Frontal cortex (tissue), 4 donors: ENCODE data around the gene CFAP69. TPM values are rescaled to one million over a fixed set of nuclear protein-coding genes. Genes with fewer than 3 reads are reported as not detected.
"Not testable (repeated sequence)": the region's sequence is repeated elsewhere in the genome, so short reads cannot be mapped to it uniquely, and the experiment has no call there.

Source experiments
- DNase-seq, 2 donors: peaks; one replicate each; pipeline ENCODE4 v3.0.0; 2012; ENCODE audit warnings: low spot score in 2 of 2
- FAIRE-seq: peaks from 2 replicates; lab custom pipeline; 2012; peaks lifted over from hg19 to GRCh38; lab: Jason Lieb, UNC
- total RNA-seq: library from RNA; depleted of rRNA; stranded (reverse); fragments of >200 nt; gene quantifications from one replicate; pipeline ENCODE4 v1.2.3, GENCODE V29; 2014
- donor health status: control.
- donor health status: control.
- donor health status: control.

The CFAP69 gene
- total RNA-seq, 1 donor from 2014 or later = 3.3 TPM

DNA sequence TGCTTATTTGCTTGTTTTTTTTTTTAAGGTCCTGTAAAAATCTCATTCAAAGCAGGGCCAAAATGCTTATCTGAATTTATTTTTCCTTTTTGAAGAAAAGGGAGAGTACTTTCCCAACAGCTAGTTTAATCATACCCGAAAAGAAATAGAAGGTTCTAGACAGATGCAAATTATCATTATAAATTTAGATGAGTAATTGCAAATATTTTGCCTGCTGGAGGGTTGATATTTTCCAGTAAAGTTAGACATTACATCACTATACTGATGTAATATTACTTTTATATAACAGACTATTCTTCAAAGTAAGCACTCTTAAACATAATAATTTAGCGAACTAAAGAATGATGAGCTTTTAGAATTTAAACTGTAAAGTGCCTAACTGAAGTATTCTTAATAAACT, 14.1 kb upstream of the CFAP69 start:
- FAIRE-seq (no peak), DNase-seq (no peak)

DNA sequence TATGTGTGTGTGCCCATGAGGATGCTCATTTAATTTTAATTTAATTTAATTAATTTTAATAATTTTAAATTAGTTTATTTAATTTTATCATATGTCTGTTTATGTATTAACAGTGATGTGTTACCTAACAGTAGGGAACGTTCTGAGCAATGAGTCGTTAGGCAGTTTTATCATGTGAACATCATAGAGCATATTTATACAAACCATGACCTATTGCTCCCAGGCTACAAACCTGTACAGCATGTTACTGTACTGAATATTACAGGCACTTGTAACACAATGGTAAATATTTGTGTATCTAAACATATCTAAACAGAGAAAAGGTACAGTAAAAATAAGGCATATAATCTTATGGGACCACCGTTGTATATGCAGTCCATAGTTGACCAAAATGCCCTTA, 13.7 kb upstream of the CFAP69 start:
- no peak for FAIRE-seq
- DNase-seq = no peak

DNA sequence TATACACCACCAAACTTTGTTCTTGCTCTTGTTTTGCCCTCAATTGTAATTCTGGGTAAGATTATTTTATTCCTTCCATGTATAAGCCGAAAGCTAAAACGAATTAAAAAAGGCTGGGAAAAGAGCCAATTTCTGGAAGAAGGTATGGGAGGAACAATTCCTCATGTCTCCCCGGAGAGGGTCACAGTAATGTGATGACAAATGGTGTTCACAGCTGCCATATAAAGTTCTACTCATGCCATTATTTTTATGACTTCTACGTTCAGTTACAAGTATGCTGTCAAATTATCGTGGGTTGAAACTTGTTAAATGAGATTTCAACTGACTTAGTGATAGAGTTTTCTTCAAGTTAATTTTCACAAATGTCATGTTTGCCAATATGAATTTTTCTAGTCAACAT, 12.5 kb upstream of the CFAP69 start:
- FAIRE-seq (no peak), DNase-seq (no peak)

DNA sequence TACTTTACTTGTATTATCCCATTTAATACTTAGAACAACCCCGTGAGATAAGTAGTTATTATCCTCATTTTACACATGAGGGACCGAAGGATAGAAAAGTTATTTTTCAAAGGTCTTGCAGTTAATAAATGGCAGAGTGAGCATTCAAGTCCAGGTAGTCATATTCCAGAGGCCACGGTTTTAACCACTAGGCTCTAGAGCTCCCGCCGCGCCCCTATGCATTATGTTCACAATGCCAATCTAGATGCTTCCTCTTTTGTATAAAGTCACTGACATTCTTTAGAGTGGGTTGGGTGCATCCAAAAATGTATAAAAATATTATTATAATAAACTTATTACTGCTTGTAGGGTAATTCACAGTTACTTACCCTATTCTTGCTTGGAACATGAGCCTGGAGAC, 11.4 kb upstream of the CFAP69 start:
- FAIRE-seq (no peak), DNase-seq (no peak)

DNA sequence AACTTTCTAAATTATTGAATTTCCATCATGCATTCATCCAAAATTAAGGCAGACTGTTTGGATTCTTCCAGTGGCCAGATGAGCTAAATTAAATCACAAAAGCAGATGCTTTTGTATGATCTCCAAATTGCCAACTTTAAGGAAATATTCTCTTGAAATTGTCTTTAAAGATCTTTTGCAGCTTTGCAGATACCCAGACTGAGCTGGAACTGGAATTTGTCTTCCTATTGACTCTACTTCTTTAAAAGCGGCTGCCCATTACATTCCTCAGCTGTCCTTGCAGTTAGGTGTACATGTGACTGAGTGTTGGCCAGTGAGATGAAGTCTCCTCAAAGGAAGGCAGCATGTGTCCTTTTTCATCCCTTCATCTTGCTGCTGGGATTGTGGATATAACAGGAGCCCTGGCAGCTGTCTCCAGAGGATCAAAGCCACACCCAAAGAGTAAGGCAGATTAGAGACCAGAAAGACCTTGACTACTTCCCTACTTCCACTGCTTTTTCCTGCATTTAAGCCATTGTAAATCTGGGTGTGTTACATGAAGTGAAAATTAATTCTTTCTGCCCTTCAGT, 8.2 kb upstream of the CFAP69 start:
- DNase-seq = no peak
- no peak for FAIRE-seq

DNA sequence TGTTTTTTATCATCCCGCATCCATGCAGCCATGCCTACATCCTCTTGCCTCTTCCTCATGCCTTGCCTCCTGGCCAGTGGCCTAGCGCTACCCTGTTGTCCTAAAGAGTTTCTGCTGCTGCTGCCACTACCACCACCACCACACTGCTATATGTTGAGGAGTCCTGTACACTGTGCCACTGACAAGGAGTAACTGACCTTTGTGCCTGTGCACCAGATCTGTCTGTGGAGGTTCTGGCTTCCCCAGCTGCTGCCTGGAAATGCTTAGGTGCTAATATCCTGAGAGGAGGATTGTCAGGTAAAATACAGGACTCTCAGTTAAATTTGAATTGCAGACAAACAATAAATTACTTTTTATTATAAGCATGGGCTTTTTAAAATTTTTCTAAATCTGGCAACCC, 7.0 kb upstream of the CFAP69 start:
- FAIRE-seq (no peak), DNase-seq (no peak)

DNA sequence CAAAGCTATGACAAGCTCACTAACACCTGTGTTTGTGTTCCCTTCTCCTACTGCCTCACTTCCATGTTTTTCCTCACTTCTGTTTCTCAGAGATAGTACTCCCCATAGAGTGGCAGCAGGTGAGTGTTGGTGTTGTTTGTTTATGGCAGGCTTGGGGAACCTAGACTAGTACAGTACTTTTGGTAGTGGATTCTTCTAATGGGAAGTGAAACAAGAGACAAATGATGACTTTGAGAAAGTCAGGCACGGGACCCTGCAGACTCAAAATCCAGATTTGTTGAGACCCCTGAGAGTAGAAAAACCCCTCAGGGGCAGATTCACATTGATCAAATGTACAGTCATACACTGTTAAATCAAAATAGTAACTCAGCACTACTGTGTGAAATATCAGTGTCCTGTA, 6.4 kb upstream of the CFAP69 start:
- FAIRE-seq = no peak
- no peak for DNase-seq

DNA sequence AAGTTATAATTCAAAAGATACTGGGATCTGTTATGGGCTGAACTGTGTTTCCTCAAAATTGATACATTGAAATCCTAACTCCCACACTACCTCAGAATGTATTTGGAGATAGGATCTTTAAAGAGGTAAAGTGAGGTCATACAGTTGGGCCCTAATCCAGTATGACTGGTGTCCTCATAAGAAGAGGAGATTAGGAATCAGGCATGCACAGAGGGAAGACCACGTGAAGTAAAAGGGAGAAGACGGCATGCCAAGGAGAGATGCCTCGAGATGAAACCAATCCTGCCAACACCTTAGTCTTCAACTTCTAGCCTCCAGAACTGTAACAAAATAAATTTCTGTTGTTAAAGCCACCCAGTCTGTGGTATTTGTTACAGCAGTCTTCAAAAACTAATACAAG, 5.9 kb upstream of the CFAP69 start:
- FAIRE-seq (no peak), DNase-seq (no peak)

DNA sequence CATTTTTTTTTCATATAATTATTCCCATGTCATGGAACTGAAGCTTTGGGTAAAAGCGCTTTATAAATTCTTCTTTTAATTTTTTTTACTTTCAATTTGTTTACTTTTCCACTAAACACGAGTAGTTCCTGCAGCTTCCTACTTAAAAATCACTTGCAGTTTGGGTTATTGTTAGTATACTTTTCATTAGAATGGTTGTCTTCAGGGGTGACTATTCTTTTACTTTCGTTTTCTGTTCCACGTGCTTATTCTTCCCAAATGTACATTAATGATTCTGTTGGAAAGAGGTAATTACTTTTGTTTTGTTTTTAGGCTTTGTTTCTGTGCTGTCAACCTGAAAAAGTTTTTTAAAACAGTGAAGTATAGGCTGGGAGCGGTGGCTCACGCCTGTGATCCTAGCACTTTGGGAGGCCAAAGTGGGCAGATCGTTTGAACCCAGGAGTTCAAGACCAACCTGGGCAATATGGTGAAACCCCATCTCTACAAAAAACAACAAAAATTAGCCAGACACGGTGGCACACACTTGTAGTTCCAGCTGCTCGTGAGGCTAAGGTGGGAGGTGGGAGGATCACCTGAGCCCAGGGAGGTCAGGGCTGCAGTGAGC, 5.2 kb upstream of the CFAP69 start:
- no peak for DNase-seq
- no peak for FAIRE-seq

DNA sequence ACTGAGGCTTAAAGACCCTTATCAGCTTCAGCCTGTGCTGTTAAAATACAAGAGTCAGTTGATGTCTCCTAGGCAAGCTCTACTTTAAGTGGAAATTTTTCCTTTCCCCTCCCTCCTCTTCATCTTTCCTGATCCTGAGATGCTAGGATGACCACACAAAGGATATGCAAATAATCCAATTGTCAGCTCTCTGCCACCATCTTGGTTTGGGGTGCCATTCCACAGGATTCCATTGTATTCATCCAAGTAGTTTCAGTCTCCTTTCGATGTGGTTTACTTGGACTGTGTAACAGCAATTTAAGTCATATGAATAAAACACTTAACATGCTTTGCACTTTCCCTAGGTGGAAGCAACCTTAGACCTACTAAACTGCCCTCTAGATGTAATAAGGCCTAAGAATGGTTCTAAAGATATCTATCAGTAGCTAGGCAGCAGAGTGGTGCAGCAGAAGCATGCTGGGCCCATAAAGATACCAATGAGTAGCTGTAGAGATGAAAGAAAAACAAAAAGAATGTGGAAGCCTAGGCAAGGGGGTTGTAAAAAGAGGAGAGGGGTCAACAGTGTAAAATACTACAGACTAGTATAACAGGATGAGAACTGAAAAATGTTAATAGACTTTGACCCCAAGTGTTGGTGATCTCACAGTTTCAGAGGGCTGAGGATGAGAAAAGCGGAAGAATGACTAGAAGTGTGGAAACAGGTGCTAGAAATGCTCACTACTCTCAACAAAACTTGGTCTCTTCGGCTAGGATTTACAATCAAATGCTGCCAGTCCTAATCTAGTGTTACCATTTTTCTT, 2.4 kb upstream of the CFAP69 start:
- DNase-seq (no peak), FAIRE-seq (no peak)

DNA sequence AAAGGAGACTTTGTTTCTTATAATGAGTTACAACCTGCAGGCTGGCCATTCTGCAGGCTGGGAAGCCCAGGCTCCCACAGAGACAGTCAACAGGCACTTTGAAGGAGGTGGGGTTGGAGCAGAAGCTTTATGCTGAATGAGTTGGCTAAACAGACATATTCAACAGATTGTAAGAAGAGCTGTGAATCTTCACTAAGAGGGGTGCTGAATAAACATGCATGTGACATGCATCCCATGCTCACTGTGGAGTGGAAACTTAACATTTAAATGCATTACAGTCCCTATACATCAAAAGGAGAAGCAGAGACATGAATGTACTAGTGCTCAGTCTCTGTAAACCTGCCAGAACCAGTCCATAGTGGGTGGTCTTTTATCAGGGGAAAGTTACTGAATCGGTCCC, 1.4 kb upstream of the CFAP69 start:
- DNase-seq = no peak
- no peak for FAIRE-seq

DNA sequence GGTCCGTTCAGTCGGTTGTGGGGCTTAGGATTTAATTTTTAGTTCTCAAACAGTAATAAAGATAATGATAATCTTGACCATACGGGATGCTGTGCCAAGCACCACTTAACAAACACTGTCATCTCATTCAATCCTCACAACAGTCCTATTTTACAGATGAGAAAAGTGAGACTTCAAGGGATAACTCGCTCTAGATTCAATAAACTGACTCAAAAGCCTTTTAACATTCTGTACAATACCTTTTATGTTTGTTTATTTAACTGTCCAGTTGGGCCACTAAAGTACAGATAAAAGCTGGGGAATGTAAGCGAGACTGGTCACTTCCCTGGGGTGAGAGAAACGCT, 437 bp upstream of the CFAP69 start:
- FAIRE-seq (no peak), DNase-seq (no peak)

DNA sequence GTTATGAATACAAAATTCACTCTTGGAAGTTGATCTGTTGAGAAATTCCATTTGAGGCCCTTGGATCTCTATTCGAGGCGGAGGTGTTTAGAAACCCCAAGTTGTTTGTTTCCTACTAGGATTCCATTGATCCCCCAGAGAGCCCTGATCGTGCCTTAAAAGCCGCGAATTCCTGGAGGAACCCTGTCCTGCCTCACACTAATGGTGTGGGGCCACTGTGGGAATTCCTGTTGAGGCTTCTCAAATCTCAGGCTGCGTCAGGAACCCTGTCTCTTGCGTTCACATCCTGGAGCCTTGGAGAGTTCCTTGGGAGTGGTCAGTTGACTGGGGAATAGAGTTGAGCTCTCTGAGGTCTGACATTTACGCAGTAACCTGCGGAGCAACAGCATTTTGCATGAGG, 1.2 kb downstream of the CFAP69 start:
- DNase-seq = no peak

DNA sequence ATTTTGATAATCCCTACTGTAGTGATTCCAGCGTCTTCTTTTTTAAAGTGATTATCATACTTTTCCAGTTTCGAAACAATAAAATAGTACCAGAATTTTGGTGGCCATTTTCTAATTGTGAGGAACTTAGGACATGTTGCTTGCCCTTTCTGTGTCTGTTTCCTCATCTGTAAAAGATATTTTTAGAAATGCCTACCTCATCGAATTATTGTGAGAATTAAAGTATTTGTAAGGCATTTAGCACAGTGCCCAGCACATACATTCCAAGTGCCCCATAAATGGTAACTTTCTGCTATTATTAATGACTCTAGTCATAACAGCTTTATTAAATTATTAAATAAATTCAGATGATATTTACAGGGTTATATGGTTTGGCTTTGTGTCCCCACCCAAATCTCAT, 3.7 kb downstream of the CFAP69 start:
- no peak for DNase-seq
- no peak for FAIRE-seq

More for the DNA sequence above, 1.2 kb downstream of the CFAP69 start:
- no peak for FAIRE-seq

DNA sequence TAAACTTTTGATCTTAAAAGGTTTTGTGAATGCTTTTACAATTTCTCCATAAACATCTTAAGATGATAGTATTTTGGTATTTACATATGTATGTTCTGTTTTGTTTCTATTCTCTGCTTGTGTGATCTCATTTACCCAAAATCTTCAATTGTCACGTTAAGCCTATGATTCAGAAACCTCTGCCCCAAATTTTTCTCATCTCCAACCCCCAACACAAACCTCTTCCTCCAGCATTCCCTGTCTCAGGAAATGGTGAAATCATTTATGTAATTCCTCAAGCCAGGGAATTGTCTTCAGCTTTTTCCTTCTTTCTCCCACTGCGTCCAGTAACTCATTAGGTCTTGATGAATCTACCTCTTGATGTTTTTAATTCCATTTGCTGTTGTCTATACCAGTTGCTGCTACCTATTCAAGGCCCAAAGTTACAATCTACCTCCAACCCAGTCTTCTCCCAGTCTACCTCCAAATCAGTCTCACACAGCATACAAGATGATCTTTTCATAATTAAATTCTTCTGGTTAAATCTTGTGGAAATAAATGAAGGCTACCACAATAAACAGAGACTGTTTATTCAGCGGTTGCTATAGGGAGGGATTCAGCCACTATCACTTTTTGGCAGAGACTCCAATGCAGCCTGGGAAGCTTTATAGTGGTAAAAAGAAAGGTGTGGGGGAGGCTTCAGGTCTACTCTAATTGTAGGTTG, 5.8 kb downstream of the CFAP69 start:
- no peak for DNase-seq
- no peak for FAIRE-seq

DNA sequence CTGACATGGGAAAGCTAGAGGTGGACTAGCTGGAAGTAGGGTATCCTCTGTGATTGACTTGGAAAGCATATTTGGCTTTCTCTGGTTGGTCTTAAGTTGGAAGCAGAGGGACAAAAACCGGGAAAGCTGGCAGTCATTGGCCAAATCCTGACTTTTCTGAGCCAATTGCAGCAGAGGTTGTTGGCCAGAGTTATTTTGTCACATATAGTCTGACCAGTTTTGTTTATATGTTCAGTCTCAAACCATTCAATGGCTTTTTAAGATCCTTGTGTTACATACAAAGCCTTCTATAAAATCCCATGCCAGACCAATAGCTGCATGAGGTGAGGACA, 6.3 kb downstream of the CFAP69 start:
- FAIRE-seq = no peak

DNA sequence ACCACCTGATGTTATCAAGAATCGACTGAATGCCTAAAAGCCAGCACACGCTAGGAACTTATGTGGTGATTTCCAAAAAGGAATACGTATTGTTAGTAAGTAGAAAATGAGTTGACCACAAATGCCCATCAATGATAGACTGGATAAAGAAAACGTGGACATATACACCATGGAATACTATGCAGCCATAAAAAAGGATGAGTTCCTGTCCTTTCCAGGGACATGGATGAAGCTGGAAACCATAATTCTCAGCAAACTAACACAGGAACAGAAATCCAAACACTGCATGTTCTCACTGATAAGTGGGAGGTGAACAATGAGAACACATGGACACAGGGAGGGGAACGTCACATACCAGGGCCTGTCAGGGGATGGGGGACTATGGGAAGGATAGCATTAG, 11.0 kb downstream of the CFAP69 start:
- not testable (repeated sequence) for FAIRE-seq, DNase-seq

More for the DNA sequence above, 6.3 kb downstream of the CFAP69 start:
- no peak for DNase-seq

DNA sequence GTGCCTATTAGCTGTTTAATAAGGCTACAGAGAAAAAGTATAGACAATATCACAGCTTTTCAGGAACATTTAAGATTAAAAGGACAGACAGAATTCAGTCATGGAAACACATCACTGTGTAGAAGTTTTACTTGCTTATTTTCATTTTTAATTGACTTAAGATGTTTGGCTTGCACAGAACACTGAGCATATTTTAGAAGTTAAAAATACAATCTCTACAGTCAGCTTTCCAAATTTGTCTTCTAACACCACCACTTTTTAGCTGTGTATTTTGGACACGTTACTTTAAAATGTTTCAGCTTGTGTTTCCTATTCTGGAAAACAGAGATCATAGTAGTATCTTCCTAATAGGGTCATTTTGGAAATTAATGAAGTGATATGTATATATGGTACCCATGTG, 11.8 kb downstream of the CFAP69 start:
- no peak for DNase-seq
- FAIRE-seq = no peak

DNA sequence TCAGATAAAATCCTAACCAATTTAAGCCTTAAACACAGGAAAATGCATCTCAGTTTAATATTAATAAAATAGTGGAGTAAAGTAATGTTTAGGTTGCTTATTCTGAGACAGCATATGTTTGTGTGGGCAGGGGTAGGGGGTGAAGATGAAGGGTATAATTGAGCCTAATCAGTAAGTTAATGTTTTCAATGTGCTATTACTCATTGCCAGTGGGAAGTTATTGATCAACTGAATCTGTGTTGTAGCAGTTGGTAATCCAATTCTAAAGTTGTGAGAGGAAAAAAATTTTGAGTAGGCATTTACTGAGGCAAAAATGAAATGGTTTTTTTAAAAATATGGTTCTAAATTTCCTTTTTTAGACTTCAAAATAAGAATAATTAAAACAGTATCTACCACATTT, 16.5 kb downstream of the CFAP69 start:
- FAIRE-seq (no peak), DNase-seq (no peak)

DNA sequence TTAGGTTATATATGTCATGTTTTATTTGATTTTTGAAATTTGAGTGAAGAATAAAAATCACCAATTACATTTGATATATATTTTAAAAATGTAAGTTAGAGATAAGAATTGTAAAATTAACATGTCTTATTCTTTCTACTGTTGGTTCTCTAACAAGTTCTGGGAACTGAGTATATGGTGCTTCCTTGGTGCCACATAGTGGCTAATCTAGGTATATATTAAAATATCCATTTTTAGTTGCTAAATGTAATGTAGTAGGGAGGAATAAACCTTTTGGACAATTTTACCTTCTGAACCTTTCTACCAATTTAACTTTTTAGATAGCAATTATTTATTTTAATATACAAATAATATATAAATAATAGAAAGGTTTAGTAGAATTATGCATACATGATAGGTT, 17.5 kb downstream of the CFAP69 start:
- peak; percentile 94 for FAIRE-seq
- peak in 1 of 2 donors; percentile 18 for DNase-seq

DNA sequence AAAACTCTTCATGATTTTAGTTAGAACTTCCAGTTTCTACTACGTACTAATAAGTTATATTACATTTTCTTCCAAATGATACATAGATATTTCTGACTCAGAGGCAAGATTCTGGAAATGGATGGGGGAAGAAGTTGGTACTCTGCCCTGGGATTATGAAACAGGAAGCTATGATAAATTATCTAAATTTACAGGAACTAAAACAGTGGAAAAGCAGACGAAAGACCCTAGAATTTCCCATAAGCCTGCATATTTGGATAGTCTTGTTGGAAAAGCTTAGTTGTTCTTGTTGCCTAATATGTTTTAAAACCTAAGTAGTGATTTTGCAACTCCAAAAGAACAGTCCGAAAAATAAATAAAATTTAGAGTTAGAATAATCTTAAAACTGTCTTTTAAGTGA, 21.8 kb downstream of the CFAP69 start:
- DNase-seq (no peak), FAIRE-seq (no peak)
